OCI-LY3 (cell line): ENCODE measurements around the gene DTNBP1.

ENCODE experiments used
- H2AFZ ChIP-seq: fragments of 200-600, 300-600 bp; shearing (Covaris generic); 2 replicates; pipeline ENCODE4 v1.6.0; 2014; ENCODE audit warnings: antibody characterized with exemption, low read depth, low read length
- H3K27ac ChIP-seq: fragments of 200-600, 300-600 bp; sonication (generic); 2 replicates; pipeline ENCODE4 v1.5.1; 2014; ENCODE audit warnings: mild to moderate bottlenecking, low read length, moderate library complexity, mixed read lengths
- H3K27me3 ChIP-seq: fragments of 200-600, 300-600 bp; sonication (generic); 2 replicates; pipeline ENCODE4 v1.6.1; 2014; ENCODE audit warnings: low read depth, low read length, mixed read lengths
- H3K36me3 ChIP-seq: fragments of 200-600, 300-600 bp; sonication (generic); replicated peaks from 2 replicates; pipeline ENCODE3; 2014; ENCODE audit warnings: low read depth, low read length, mixed read lengths
- H3K4me1 ChIP-seq: fragments of 300-600, 200-600 bp; sonication (generic); 2 replicates; pipeline ENCODE4 v1.6.1; 2014; ENCODE audit warnings: low read length, mixed read lengths
- H3K4me2 ChIP-seq: fragments of 200-600, 300-600 bp; sonication (generic); 2 replicates; pipeline ENCODE4 v1.6.1; 2014; ENCODE audit warnings: low read length, mixed read lengths
- H3K4me3 ChIP-seq: fragments of 300-600, 200-600 bp; sonication (generic); 2 replicates; pipeline ENCODE4 v1.5.1; 2014; ENCODE audit warnings: antibody characterized with exemption, mild to moderate bottlenecking, low read length, moderate library complexity
- H3K79me2 ChIP-seq: fragments of 300-600, 200-600 bp; shearing (Covaris generic); 2 replicates; pipeline ENCODE4 v1.6.1; 2014; ENCODE audit warnings: mild to moderate bottlenecking, low read length, mixed read lengths
- H3K9ac ChIP-seq: fragments of 300-600, 200-600 bp; shearing (Covaris generic); 2 replicates; pipeline ENCODE4 v1.6.0; 2014; ENCODE audit warnings: mild to moderate bottlenecking, low read length, moderate library complexity
- H3K9me3 ChIP-seq: fragments of 200-600, 300-600 bp; shearing (Covaris generic); 2 replicates; pipeline ENCODE4 v1.6.1; 2014; ENCODE audit warnings: low read length, mixed read lengths; ENCODE audit not compliant: insufficient read depth
- H4K20me1 ChIP-seq: fragments of 200-600, 300-600 bp; sonication (generic); 2 replicates; pipeline ENCODE4 v1.6.1; 2016; ENCODE audit warnings: low read length, mixed read lengths; ENCODE audit not compliant: insufficient read depth
- EZH2phosphoT487 ChIP-seq: fragments of 200-600 bp; shearing (Covaris generic); IDR thresholded peaks from 2 replicates; pipeline ENCODE4 v1.6.1; 2018; ENCODE audit warnings: antibody characterized with exemption, mixed run types, low read depth
- TF ChIP-seq, protein P1 (sequence below): fragments of 200-600, 300-600 bp; sonication (generic); IDR thresholded peaks from 2 replicates; pipeline ENCODE4 v1.5.1; 2014; ENCODE audit warnings: antibody characterized with exemption, low read length, low read depth

DTNBP1 gene

GRCh38 chr6:15507221-15507620 is 155.6 kb downstream of the DTNBP1 start:
- Histone ChIP-seq H3K9me3 (no peaks in the 10 kb centered on the region), H3K4me2 (no peak overlapping the region), H3K79me2 (no peaks in the 10 kb centered on the region), H3K36me3 (peaks cover 4% of the 10 kb centered on the region), H2AFZ (no peak overlapping the region), H3K4me1 (no peaks in the 10 kb centered on the region), H3K4me3 (no peak overlapping the region), H4K20me1 (no peaks in the 10 kb centered on the region), H3K27ac (no peak overlapping the region), H3K9ac (no peak overlapping the region), H3K27me3 (no peaks in the 10 kb centered on the region)
- TF ChIP-seq, protein P1, sequence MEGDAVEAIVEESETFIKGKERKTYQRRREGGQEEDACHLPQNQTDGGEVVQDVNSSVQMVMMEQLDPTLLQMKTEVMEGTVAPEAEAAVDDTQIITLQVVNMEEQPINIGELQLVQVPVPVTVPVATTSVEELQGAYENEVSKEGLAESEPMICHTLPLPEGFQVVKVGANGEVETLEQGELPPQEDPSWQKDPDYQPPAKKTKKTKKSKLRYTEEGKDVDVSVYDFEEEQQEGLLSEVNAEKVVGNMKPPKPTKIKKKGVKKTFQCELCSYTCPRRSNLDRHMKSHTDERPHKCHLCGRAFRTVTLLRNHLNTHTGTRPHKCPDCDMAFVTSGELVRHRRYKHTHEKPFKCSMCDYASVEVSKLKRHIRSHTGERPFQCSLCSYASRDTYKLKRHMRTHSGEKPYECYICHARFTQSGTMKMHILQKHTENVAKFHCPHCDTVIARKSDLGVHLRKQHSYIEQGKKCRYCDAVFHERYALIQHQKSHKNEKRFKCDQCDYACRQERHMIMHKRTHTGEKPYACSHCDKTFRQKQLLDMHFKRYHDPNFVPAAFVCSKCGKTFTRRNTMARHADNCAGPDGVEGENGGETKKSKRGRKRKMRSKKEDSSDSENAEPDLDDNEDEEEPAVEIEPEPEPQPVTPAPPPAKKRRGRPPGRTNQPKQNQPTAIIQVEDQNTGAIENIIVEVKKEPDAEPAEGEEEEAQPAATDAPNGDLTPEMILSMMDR = no peak
- no peak for TF ChIP-seq EZH2phosphoT487

DNA sequence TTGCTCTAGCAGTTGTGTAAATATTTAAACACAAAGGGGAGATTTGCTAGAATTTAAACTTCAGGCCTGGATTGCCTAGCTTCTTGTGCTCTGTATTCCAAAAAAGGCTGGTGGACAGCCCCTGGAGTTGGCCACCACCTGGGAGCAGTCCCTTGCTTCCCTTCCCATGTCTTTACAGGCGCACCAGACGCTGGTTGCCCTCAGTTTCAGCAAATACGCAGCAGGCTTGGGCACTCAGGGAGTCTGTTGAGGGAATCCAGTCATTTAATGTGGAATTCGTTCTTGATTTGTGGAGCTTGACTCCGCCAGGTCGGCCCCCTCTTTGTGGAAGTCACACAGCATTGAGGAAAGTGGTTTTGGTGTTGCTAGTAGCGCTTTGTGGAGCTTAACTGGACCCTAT is 156.8 kb downstream of the DTNBP1 start:
- no peak for TF ChIP-seq EZH2phosphoT487
- TF ChIP-seq, protein P1 = no peak
- Histone ChIP-seq H3K9me3 (no peaks in the 10 kb centered on the region), H3K9ac (no peak overlapping the region), H3K79me2 (no peaks in the 10 kb centered on the region), H2AFZ (no peak overlapping the region), H3K4me1 (no peaks in the 10 kb centered on the region), H3K36me3 (no peaks in the 10 kb centered on the region), H3K27ac (no peak overlapping the region), H3K27me3 (no peaks in the 10 kb centered on the region), H4K20me1 (no peaks in the 10 kb centered on the region), H3K4me3 (no peak overlapping the region), H3K4me2 (no peak overlapping the region)

- no peaks in the 10 kb centered on the region for H4K20me1 ChIP-seq
- TF ChIP-seq, protein P1 = no peak
- TF ChIP-seq EZH2phosphoT487 = no peak
- H3K27me3 ChIP-seq = no peaks in the 10 kb centered on the region
- H3K4me3 ChIP-seq = no peak overlapping the region
- no peak overlapping the region for H2AFZ ChIP-seq
- H3K79me2 ChIP-seq = no peaks in the 10 kb centered on the region
- H3K9ac ChIP-seq = no peak overlapping the region
- no peak overlapping the region for H3K4me2 ChIP-seq
- H3K9me3 ChIP-seq = no peaks in the 10 kb centered on the region
- no peaks in the 10 kb centered on the region for H3K4me1 ChIP-seq
- no peaks in the 10 kb centered on the region for H3K36me3 ChIP-seq
- H3K27ac ChIP-seq = no peak overlapping the region
Measured at GRCh38 chr6:15505463-15505918, 157.3 kb downstream of the DTNBP1 start.

- H3K79me2 ChIP-seq = no peaks in the 10 kb centered on the region
- no peak overlapping the region for H3K4me2 ChIP-seq
- no peak for TF ChIP-seq EZH2phosphoT487
- H3K27me3 ChIP-seq = no peaks in the 10 kb centered on the region
- no peaks in the 10 kb centered on the region for H3K36me3 ChIP-seq
- no peak overlapping the region for H3K4me3 ChIP-seq
- H3K9me3 ChIP-seq = no peaks in the 10 kb centered on the region
- H3K4me1 ChIP-seq = no peaks in the 10 kb centered on the region
- no peak overlapping the region for H3K27ac ChIP-seq
- H3K9ac ChIP-seq = no peak overlapping the region
- no peaks in the 10 kb centered on the region for H4K20me1 ChIP-seq
- no peak overlapping the region for H2AFZ ChIP-seq
Measured at GRCh38 chr6:15504581-15505350, 158.1 kb downstream of the DTNBP1 start.
